K562 (cell line): ENCODE data around the gene GPT2. TPM values are rescaled to one million over a fixed set of nuclear protein-coding genes. Genes with fewer than 3 reads are reported as not detected.

ENCODE experiments used
- CEBPG ChIP-seq, 3 experiments: fragments of 200-800 bp in 1 of 3; sonication (Bioruptor generic) in 1 of 3; sonication (generic) in 1 of 3; formaldehyde crosslinking in 1 of 3; IDR thresholded peaks in 2 of 3; conservative IDR thresholded peaks in 1 of 3; 2 replicates each; pipeline versions ENCODE4 v1.6.1 to v1.8.0; 2016 to 2022; ENCODE audit warnings: missing compliant biosample characterization in 2 of 3, missing genetic modification characterization in 2 of 3, mild to moderate bottlenecking in 1 of 3, missing genetic modification reagents in 1 of 3
- E2F8 ChIP-seq: fragments of 450-650 bp; IDR thresholded peaks from 2 replicates; pipeline ENCODE4 v1.7.1; 2018; ENCODE audit warnings: mild to moderate bottlenecking, low read depth; ENCODE audit not compliant: partially characterized antibody
- EWSR1 ChIP-seq: fragments of 450-650 bp; IDR thresholded peaks from 2 replicates; pipeline ENCODE4 v1.6.1; 2018; ENCODE audit warnings: borderline replicate concordance, mild to moderate bottlenecking, low read depth, moderate library complexity; ENCODE audit not compliant: partially characterized antibody
- FOXA1 ChIP-seq: fragments of 450-650 bp; IDR thresholded peaks from 2 replicates; pipeline ENCODE4 v1.6.1; 2016; ENCODE audit warnings: mild to moderate bottlenecking, borderline replicate concordance
- HINFP ChIP-seq: fragments of 450-650 bp; conservative IDR thresholded peaks from 2 replicates; pipeline ENCODE4 v1.6.1; 2016; ENCODE audit warnings: missing genetic modification characterization, low read depth, mild to moderate bottlenecking, control low read depth, missing compliant biosample characterization
- IFI16 ChIP-seq: fragments of 250-450 bp; sonication (Bioruptor Pico); IDR thresholded peaks from 2 replicates; pipeline ENCODE4 v2.1.2; 2022; ENCODE audit warnings: mild to moderate bottlenecking, inconsistent platforms
- MECOM ChIP-seq: fragments of 250-450 bp; sonication (Bioruptor Pico); IDR thresholded peaks from 2 replicates; pipeline ENCODE4 v1.8.0; 2022; ENCODE audit warnings: inconsistent platforms
- NR2C1 ChIP-seq, 2 experiments: fragments of 450-650 bp; IDR thresholded peaks; 2 replicates each; pipeline ENCODE4 v1.6.1; 2017; ENCODE audit warnings: mild to moderate bottlenecking in 2 of 2, antibody characterized with exemption in 1 of 2, inconsistent platforms in 1 of 2, missing compliant biosample characterization in 1 of 2, missing genetic modification characterization in 1 of 2
- NR2C2 ChIP-seq, 2 experiments: fragments of 200-800 bp in 1 of 2; sonication (Bioruptor generic) in 1 of 2; sonication (generic) in 1 of 2; formaldehyde crosslinking in 1 of 2; IDR thresholded peaks; 2 replicates each; pipeline versions ENCODE4 v1.6.1 to v1.8.0; 2016 to 2022; ENCODE audit warnings: mild to moderate bottlenecking in 1 of 2, missing compliant biosample characterization in 1 of 2, missing genetic modification characterization in 1 of 2, missing genetic modification reagents in 1 of 2
- POLR2AphosphoS5 ChIP-seq: IDR thresholded peaks from 2 replicates; pipeline ENCODE4 v1.6.1; 2011; ENCODE audit warnings: mild to moderate bottlenecking, low read depth, low read length, moderate library complexity; ENCODE audit not compliant: control insufficient read depth, insufficient read depth
- ZNF253 ChIP-seq: fragments of 250-450 bp; sonication (Bioruptor Pico); conservative IDR thresholded peaks from 2 replicates; pipeline ENCODE4 v1.6.1; 2021; ENCODE audit warnings: mild to moderate bottlenecking
- polyA plus RNA-seq, 8 experiments: library from polyadenylated mRNA; depleted of rRNA in 4 of 8; stranded (reverse) in 5 of 8; unstranded in 3 of 8; fragments of >200 nt; fragmentation: Nextera tagmentation in 2 of 8; fragmentation: Illumina TruSeq in 1 of 8; extraction: Ambion mirVana in 2 of 8; extraction: Trizol in 1 of 8; gene quantifications; 2 replicates each; pipeline versions ENCODE4 v1.2.1 to v1.2.3, GENCODE V29; 2011 to 2014; ENCODE audit warnings: inconsistent platforms in 1 of 8, missing spikeins in 1 of 8
- total RNA-seq, 7 experiments: library from RNA; depleted of rRNA in 6 of 7; stranded (reverse); fragments of >200 nt in 6 of 7; fragmentation: Illumina TruSeq in 2 of 7; extraction: Trizol in 2 of 7; gene quantifications; 2 replicates each; pipeline versions ENCODE4 v1.2.1 to v1.2.3, GENCODE V29; 2011 to 2021; ENCODE audit warnings: low replicate concordance in 1 of 7
- TF ChIP-seq, protein P1 (sequence below): sonication (generic); formaldehyde crosslinking; IDR thresholded peaks from 2 replicates; pipeline ENCODE4 v1.8.1; 2023; ENCODE audit warnings: mild to moderate bottlenecking, missing genetic modification reagents
- TF ChIP-seq, protein P2 (sequence below): fragments of 450-650 bp; IDR thresholded peaks from 2 replicates; pipeline ENCODE4 v1.6.1; 2017; ENCODE audit warnings: antibody characterized with exemption, mild to moderate bottlenecking

GPT2 gene
- total and polyA plus RNA-seq, 9 of the 15 experiments (the other 6 are each of a cell fraction or from before 2014, with no cell fraction given): 0.79 to 14.4 (median 5.8) TPM

DNA sequence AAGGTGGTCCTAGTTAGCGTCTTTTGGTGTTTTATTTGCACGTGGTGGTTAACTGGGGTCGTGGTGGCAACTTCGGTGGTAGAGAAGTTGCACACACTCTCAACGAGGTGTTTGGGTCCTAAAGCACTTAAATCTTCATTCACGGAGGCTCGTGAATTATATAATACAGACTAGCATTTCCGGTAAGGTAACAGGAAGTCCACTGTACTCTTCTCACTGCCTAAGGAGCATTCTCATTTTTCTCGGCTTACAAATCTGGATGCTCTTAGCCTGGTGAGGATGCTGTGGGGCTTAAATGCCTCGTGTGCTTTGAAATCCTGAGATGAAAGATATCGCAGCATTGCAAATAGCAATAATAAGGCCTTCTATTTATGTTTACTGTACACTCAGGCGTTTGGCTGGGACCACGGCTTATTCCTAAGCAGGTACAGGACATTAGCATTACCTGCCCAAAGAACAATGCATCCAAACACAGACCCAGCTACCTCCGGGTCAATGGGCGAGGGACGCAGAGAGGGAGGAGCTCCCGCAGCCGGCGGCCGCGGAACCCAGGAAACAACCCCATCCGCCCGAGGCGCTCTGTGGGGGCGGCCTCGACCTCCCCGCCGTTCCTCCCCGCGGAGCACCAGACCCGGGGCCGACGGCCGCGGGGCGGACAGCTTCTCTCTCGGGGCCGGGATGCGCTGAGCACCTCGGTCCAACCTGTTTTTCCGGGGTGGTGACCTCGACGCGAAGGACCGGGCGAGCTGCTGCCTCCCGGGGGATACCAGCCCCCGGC lies 88.5 kb downstream of the GPT2 start (continued):
- TF ChIP-seq EWSR1 (no peak), ZNF253 (no peak), E2F8 (no peak), MECOM (CRISPR knock-in tag) (no peak), IFI16 (CRISPR knock-in tag) (no peak), NR2C2 (CRISPR knock-in tag; IDR thresholded peaks at IDR 0.05) (no peak), NR2C2 (tag; IDR thresholded peaks at IDR 0.05) (no peak), CEBPG (CRISPR knock-in tag; IDR thresholded peaks at IDR 0.05) (no peak), CEBPG (tag; conservative IDR thresholded peaks at IDR 0.05 in 1 of 2, IDR thresholded peaks at IDR 0.05 in 1 of 2) (no peak), NR2C1 (IDR thresholded peaks at IDR 0.05) (peak; percentile 40; the same call in 1 of the 2 replicates), NR2C1 (tag; IDR thresholded peaks at IDR 0.05) (no peak), FOXA1 (no peak), POLR2AphosphoS5 (0 out of 2 replicates have a peak, but pooled peaks have one; percentile 24), HINFP (tag) (no peak)
- TF ChIP-seq, protein P1, sequence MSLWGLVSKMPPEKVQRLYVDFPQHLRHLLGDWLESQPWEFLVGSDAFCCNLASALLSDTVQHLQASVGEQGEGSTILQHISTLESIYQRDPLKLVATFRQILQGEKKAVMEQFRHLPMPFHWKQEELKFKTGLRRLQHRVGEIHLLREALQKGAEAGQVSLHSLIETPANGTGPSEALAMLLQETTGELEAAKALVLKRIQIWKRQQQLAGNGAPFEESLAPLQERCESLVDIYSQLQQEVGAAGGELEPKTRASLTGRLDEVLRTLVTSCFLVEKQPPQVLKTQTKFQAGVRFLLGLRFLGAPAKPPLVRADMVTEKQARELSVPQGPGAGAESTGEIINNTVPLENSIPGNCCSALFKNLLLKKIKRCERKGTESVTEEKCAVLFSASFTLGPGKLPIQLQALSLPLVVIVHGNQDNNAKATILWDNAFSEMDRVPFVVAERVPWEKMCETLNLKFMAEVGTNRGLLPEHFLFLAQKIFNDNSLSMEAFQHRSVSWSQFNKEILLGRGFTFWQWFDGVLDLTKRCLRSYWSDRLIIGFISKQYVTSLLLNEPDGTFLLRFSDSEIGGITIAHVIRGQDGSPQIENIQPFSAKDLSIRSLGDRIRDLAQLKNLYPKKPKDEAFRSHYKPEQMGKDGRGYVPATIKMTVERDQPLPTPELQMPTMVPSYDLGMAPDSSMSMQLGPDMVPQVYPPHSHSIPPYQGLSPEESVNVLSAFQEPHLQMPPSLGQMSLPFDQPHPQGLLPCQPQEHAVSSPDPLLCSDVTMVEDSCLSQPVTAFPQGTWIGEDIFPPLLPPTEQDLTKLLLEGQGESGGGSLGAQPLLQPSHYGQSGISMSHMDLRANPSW (CRISPR knock-in tag): no peak
- TF ChIP-seq, protein P2, sequence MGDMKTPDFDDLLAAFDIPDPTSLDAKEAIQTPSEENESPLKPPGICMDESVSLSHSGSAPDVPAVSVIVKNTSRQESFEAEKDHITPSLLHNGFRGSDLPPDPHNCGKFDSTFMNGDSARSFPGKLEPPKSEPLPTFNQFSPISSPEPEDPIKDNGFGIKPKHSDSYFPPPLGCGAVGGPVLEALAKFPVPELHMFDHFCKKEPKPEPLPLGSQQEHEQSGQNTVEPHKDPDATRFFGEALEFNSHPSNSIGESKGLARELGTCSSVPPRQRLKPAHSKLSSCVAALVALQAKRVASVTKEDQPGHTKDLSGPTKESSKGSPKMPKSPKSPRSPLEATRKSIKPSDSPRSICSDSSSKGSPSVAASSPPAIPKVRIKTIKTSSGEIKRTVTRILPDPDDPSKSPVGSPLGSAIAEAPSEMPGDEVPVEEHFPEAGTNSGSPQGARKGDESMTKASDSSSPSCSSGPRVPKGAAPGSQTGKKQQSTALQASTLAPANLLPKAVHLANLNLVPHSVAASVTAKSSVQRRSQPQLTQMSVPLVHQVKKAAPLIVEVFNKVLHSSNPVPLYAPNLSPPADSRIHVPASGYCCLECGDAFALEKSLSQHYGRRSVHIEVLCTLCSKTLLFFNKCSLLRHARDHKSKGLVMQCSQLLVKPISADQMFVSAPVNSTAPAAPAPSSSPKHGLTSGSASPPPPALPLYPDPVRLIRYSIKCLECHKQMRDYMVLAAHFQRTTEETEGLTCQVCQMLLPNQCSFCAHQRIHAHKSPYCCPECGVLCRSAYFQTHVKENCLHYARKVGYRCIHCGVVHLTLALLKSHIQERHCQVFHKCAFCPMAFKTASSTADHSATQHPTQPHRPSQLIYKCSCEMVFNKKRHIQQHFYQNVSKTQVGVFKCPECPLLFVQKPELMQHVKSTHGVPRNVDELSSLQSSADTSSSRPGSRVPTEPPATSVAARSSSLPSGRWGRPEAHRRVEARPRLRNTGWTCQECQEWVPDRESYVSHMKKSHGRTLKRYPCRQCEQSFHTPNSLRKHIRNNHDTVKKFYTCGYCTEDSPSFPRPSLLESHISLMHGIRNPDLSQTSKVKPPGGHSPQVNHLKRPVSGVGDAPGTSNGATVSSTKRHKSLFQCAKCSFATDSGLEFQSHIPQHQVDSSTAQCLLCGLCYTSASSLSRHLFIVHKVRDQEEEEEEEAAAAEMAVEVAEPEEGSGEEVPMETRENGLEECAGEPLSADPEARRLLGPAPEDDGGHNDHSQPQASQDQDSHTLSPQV: no peak
